HG03060 (cell line): ENCODE results near the gene ZNF124.

Experiments used
- ATAC-seq: cut with Tn5 transposase; IDR thresholded peaks from one replicate; pipeline ENCODE4 v1.9.1; 2021; ENCODE audit warnings: low read depth, moderate number of reproducible peaks; ENCODE audit not compliant: unreplicated experiment

ZNF124 gene

GRCh38 chr1:247114351-247115140 is 57.3 kb downstream of the ZNF124 start:
- ATAC-seq = no peak

- ATAC-seq = no peak
Observed at GRCh38 chr1:247113733-247114271, 58.0 kb downstream of the ZNF124 start.

GRCh38 chr1:247113094-247113497 is 58.7 kb downstream of the ZNF124 start:
- no peak for ATAC-seq

- no peak for ATAC-seq
Observed at GRCh38 chr1:247112479-247112781, 59.4 kb downstream of the ZNF124 start.

GRCh38 chr1:247111700-247112478 is 59.9 kb downstream of the ZNF124 start:
- no peak for ATAC-seq

GRCh38 chr1:247111259-247111699 is 60.5 kb downstream of the ZNF124 start:
- ATAC-seq = no peak

GRCh38 chr1:247110627-247111258 is 61.1 kb downstream of the ZNF124 start:
- no peak for ATAC-seq

GRCh38 chr1:247107694-247108093 is 64.1 kb downstream of the ZNF124 start:
- no peak for ATAC-seq

GRCh38 chr1:247105966-247106365 is 65.9 kb downstream of the ZNF124 start:
- no peak for ATAC-seq
